Measurements from ENCODE around the gene SYT3. TPM values are rescaled to one million over a fixed set of nuclear protein-coding genes. Genes with fewer than 3 reads are reported as not detected.
"Not testable (repeated sequence)": the region's sequence is repeated elsewhere in the genome, so short reads cannot be mapped to it uniquely, and the experiment has no call there.

SYT3 gene
- total and polyA plus RNA-seq, 2 of the 8 experiments (the other 6 are each of a cell fraction or from before 2014, with no cell fraction given), result 6.7 to 17.3 TPM

DNA sequence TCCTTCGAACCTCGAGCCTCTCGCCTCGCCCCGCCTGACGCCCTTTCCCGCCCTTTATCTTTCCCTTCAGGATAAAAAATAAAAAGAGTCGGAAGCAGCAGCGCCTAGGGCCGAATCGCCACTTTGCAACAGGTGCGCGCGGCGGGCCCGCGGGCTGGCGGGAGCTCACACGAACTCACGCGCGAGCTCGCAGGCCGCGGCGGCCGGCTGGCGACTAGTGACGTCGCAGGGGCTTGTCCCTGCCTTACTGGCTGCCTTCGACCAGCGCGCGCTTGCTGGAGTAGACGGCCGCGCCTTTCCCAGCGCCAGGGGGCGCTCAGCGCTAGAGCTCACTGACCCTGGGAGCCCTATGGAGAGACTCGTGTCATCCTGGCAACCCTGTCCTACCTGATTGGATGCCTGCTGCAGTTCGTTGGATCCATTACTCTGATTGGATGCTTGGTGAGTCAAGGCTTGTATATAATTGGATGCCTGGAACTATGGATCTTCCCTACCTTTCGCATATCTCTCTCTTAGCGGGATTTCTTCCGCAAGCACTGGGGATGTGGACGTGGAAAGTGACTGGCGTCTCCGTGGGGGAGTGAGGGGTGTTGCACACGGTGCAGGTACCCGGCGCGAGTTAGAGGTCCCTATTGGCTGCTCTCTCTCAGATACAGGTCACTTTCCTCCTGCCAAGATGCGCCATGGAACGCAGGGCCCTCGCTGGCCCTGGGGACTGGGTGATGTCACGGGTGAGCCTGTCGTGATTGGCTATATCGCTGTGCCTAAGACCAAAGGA lies 33.4 kb downstream of the SYT3 start:
- H3K27ac ChIP-seq (ENCODE audit: low read depth, low read length); H2BK5ac ChIP-seq (ENCODE audit: low read depth, low read length); H2BK120ac ChIP-seq (replicated peaks; ENCODE audit: low read depth, low read length); H3K79me1 ChIP-seq (ENCODE audit: low read depth, low read length); H3K23ac ChIP-seq (ENCODE audit: insufficient read length); H2BK12ac ChIP-seq (ENCODE audit: low read depth, low read length); H3K56ac ChIP-seq (replicated peaks; ENCODE audit: insufficient read length, low read depth, low read length); H3K4me1 ChIP-seq (replicated peaks in 1 of 4; ENCODE audit: control insufficient read depth in 3 of 4, insufficient read depth in 4 of 4, low read length in 3 of 4); H2BK15ac ChIP-seq (ENCODE audit: low read length); H2AFZ ChIP-seq (ENCODE audit: low read length); H3K4ac ChIP-seq (replicated peaks; ENCODE audit: insufficient read length, low read depth, low read length); H3K18ac ChIP-seq (ENCODE audit: extremely low read depth, low read length); H3K9me3 ChIP-seq (ENCODE audit: insufficient read depth in 2 of 2, low read depth in 1 of 2, low read length in 1 of 2); POLR2A ChIA-PET (ENCODE audit: partially characterized antibody); H3K23me2 ChIP-seq (ENCODE audit: low read depth, low read length); H3K36me3 ChIP-seq (ENCODE audit: control insufficient read depth in 2 of 4, insufficient read depth in 4 of 4, low read length in 3 of 4); H2AK5ac ChIP-seq (ENCODE audit: low read depth, low read length); H3K14ac ChIP-seq (ENCODE audit: insufficient read length); H4K20me1 ChIP-seq (replicated peaks in 1 of 2; ENCODE audit: control insufficient read depth in 1 of 2, insufficient read depth in 2 of 2, low read length in 2 of 2); H3K79me2 ChIP-seq (ENCODE audit: control insufficient read depth in 1 of 2, insufficient read depth in 2 of 2, low read length in 2 of 2); H4K91ac ChIP-seq (replicated peaks; ENCODE audit: insufficient read length, low read length); H4K5ac ChIP-seq (ENCODE audit: insufficient read length, low read depth, low read length); H2BK20ac ChIP-seq (ENCODE audit: low read length): not testable (repeated sequence)
- CTCF ChIA-PET (ENCODE audit: partially characterized antibody), result interaction anchor here (0.6 to 1.0 kb wide), 4 partner anchors 13 to 430 kb away, joined by 3 to 4 read pairs (median 4); no protein-coding TSS in a partner anchor
- Histone ChIP-seq H3K4me2 (ENCODE audit: insufficient read depth in 1 of 2, low read depth in 2 of 2, low read length in 2 of 2) (peak overlapping the region; percentile 46 to 61; a peak in 3 of 4 replicates), H3K27me3 (replicated peaks in 1 of 4; ENCODE audit: control insufficient read depth in 3 of 4, extremely low read depth in 1 of 4, insufficient read depth in 3 of 4, low read length in 3 of 4) (peaks cover 3 to 28% (median 23%) of the 10 kb centered on the region in 4 experiments), H3K9ac (replicated peaks in 1 of 4; ENCODE audit: extremely low read depth in 1 of 4, low read depth in 3 of 4, low read length in 3 of 4) (peak overlapping the region in 1 of 4 experiments; percentile 60; a peak in 1 of 7 replicates), H3K4me3 (ENCODE audit: extremely low read depth in 1 of 4, insufficient read depth in 2 of 4, low read depth in 3 of 4, low read length in 4 of 4) (peak overlapping the region in 1 of 4 experiments; percentile 48; a peak in 2 of 8 replicates), H4K8ac (ENCODE audit: extremely low read depth, insufficient read depth, low read length) (peak overlapping the region; percentile 92; the same call in 1 of the 2 replicates)
- FAIRE-seq, result peak; percentile 90
- DNase-seq (ENCODE audit: low read depth in 1 of 2, low spot score in 2 of 2), result peak in 1 of 2 experiments; percentile 59
- WGBS, 2 experiments (ENCODE audit: extremely low coverage in 1 of 2, insufficient coverage in 1 of 2, insufficient read length in 1 of 2, insufficient replicate concordance in 2 of 2, low coverage in 1 of 2, low lambda C conversion rate in 2 of 2, missing lambda C conversion rate in 1 of 2), result 50% methylated on average over 32 of the region's 58 CpGs; no CpG with 5 or more reads in 1 of the 2 experiments
- TF ChIP-seq RFX5 (IDR thresholded peaks at IDR 0.05; ENCODE audit: borderline replicate concordance, low read depth, low read length) (peak; percentile 89), E2F6 (IDR thresholded peaks at IDR 0.05) (peak; percentile 90), CTCF (IDR thresholded peaks at IDR 0.05; ENCODE audit: control extremely low read depth in 1 of 3, insufficient read depth in 1 of 3, low read depth in 1 of 3, low read length in 3 of 3) (peak in 1 of 3 experiments; percentile 43; a peak in 1 of 4 replicates), CREB1 (IDR thresholded peaks at IDR 0.05) (peak; percentile 58; the same call in 1 of the 2 replicates), CHD2 (IDR thresholded peaks at IDR 0.05; ENCODE audit: low read length) (peak; percentile 74), RAD21 (IDR thresholded peaks at IDR 0.05 in 1 of 2, conservative IDR thresholded peaks at IDR 0.05 in 1 of 2; ENCODE audit: low read depth in 2 of 2, low read length in 2 of 2) (peak; percentile 18 to 23; a peak in 2 of 4 replicates), SP1 (IDR thresholded peaks at IDR 0.05; ENCODE audit: low read depth, low read length) (peak; percentile 74; the same call in 1 of the 2 replicates)
- TF ChIP-seq, protein P1, sequence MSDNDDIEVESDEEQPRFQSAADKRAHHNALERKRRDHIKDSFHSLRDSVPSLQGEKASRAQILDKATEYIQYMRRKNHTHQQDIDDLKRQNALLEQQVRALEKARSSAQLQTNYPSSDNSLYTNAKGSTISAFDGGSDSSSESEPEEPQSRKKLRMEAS (IDR thresholded peaks at IDR 0.05), result peak; percentile 77

Data from H1 (cell line).